ENCODE results near the gene KRT17.
"Not testable (repeated sequence)": the region's sequence is repeated elsewhere in the genome, so short reads cannot be mapped to it uniquely, and the experiment has no call there.

KRT17 gene

GRCh38 chr17:41610965-41611640 lies 13.3 kb downstream of the KRT17 start:
- H3K4me1 Mint-ChIP-seq = no peaks in the 10 kb centered on the region
- no peak overlapping the region for H3K27ac Mint-ChIP-seq
- H3K36me3 Mint-ChIP-seq (ENCODE audit: low read depth) = peaks cover 5% of the 10 kb centered on the region
- peaks cover 32% of the 10 kb centered on the region for H3K27me3 Mint-ChIP-seq
- ATAC-seq (no peak), DNase-seq (no peak)
- H3K9me3 Mint-ChIP-seq = peaks cover 16% of the 10 kb centered on the region
- no peak overlapping the region for H3K4me3 Mint-ChIP-seq

GRCh38 chr17:41610061-41610517 lies 14.3 kb downstream of the KRT17 start:
- not testable (repeated sequence) for DNase-seq; H3K27ac Mint-ChIP-seq; H3K4me1 Mint-ChIP-seq; H3K4me3 Mint-ChIP-seq; H3K36me3 Mint-ChIP-seq (ENCODE audit: low read depth); ATAC-seq
- Mint-ChIP-seq H3K9me3 (peaks cover 20% of the 10 kb centered on the region), H3K27me3 (peaks cover 33% of the 10 kb centered on the region)

- Mint-ChIP-seq H3K27me3 (peaks cover 30% of the 10 kb centered on the region), H3K9me3 (peaks cover 20% of the 10 kb centered on the region)
- H3K36me3 Mint-ChIP-seq (ENCODE audit: low read depth); ATAC-seq; H3K4me1 Mint-ChIP-seq; DNase-seq; H3K27ac Mint-ChIP-seq; H3K4me3 Mint-ChIP-seq: not testable (repeated sequence)
Observed at GRCh38 chr17:41606930-41607329, 17.4 kb downstream of the KRT17 start.

GRCh38 chr17:41602524-41602923 lies 21.9 kb downstream of the KRT17 start:
- H3K36me3 Mint-ChIP-seq (ENCODE audit: low read depth) = peaks cover 5% of the 10 kb centered on the region
- H3K4me3 Mint-ChIP-seq = no peak overlapping the region
- H3K27me3 Mint-ChIP-seq = peaks cover 14% of the 10 kb centered on the region
- H3K4me1 Mint-ChIP-seq = no peaks in the 10 kb centered on the region
- DNase-seq (no peak), ATAC-seq (no peak)
- no peak overlapping the region for H3K27ac Mint-ChIP-seq
- peaks cover 15% of the 10 kb centered on the region for H3K9me3 Mint-ChIP-seq

GRCh38 chr17:41600318-41600717 lies 24.1 kb downstream of the KRT17 start:
- peaks cover 4% of the 10 kb centered on the region for H3K27me3 Mint-ChIP-seq
- H3K4me1 Mint-ChIP-seq = no peaks in the 10 kb centered on the region
- no peaks in the 10 kb centered on the region for H3K9me3 Mint-ChIP-seq
- H3K36me3 Mint-ChIP-seq (ENCODE audit: low read depth) = no peaks in the 10 kb centered on the region
- no peak overlapping the region for H3K27ac Mint-ChIP-seq
- no peak overlapping the region for H3K4me3 Mint-ChIP-seq
- ATAC-seq (no peak), DNase-seq (no peak)

GRCh38 chr17:41599680-41600079 lies 24.7 kb downstream of the KRT17 start:
- no peak overlapping the region for H3K4me3 Mint-ChIP-seq
- no peaks in the 10 kb centered on the region for H3K4me1 Mint-ChIP-seq
- no peak for DNase-seq
- ATAC-seq = no peak
- H3K27ac Mint-ChIP-seq = no peak overlapping the region
- no peaks in the 10 kb centered on the region for H3K36me3 Mint-ChIP-seq (ENCODE audit: low read depth)
- H3K9me3 Mint-ChIP-seq = no peaks in the 10 kb centered on the region
- peaks cover 6% of the 10 kb centered on the region for H3K27me3 Mint-ChIP-seq

- H3K36me3 Mint-ChIP-seq (ENCODE audit: low read depth) = no peaks in the 10 kb centered on the region
- H3K4me1 Mint-ChIP-seq = no peaks in the 10 kb centered on the region
- H3K4me3 Mint-ChIP-seq = no peak overlapping the region
- no peaks in the 10 kb centered on the region for H3K9me3 Mint-ChIP-seq
- no peak for ATAC-seq
- H3K27ac Mint-ChIP-seq = no peak overlapping the region
- peaks cover 14% of the 10 kb centered on the region for H3K27me3 Mint-ChIP-seq
- no peak for DNase-seq
Observed at GRCh38 chr17:41595585-41595984, 28.8 kb downstream of the KRT17 start.

GRCh38 chr17:41594363-41594915 lies 29.9 kb downstream of the KRT17 start:
- ATAC-seq = no peak
- Mint-ChIP-seq H3K4me3 (no peak overlapping the region), H3K36me3 (ENCODE audit: low read depth) (no peaks in the 10 kb centered on the region), H3K9me3 (no peaks in the 10 kb centered on the region), H3K27me3 (peaks cover 17% of the 10 kb centered on the region), H3K27ac (no peak overlapping the region), H3K4me1 (no peaks in the 10 kb centered on the region)
- no peak for DNase-seq

GRCh38 chr17:41593306-41593981 lies 30.9 kb downstream of the KRT17 start:
- Mint-ChIP-seq H3K36me3 (ENCODE audit: low read depth) (no peaks in the 10 kb centered on the region), H3K27ac (no peak overlapping the region), H3K4me1 (no peaks in the 10 kb centered on the region), H3K4me3 (no peak overlapping the region), H3K27me3 (peaks cover 18% of the 10 kb centered on the region), H3K9me3 (no peaks in the 10 kb centered on the region)
- no peak for DNase-seq
- no peak for ATAC-seq

- H3K9me3 Mint-ChIP-seq = no peaks in the 10 kb centered on the region
- no peaks in the 10 kb centered on the region for H3K36me3 Mint-ChIP-seq (ENCODE audit: low read depth)
- ATAC-seq (no peak), DNase-seq (no peak)
- no peaks in the 10 kb centered on the region for H3K4me1 Mint-ChIP-seq
- no peak overlapping the region for H3K27ac Mint-ChIP-seq
- H3K4me3 Mint-ChIP-seq = no peak overlapping the region
- H3K27me3 Mint-ChIP-seq = peaks cover 18% of the 10 kb centered on the region
Observed at GRCh38 chr17:41592601-41593305, 31.6 kb downstream of the KRT17 start.

- H3K4me1 Mint-ChIP-seq = no peaks in the 10 kb centered on the region
- ATAC-seq = no peak
- H3K9me3 Mint-ChIP-seq = no peaks in the 10 kb centered on the region
- H3K4me3 Mint-ChIP-seq = no peak overlapping the region
- H3K27me3 Mint-ChIP-seq = peaks cover 9% of the 10 kb centered on the region
- DNase-seq = no peak
- H3K36me3 Mint-ChIP-seq (ENCODE audit: low read depth) = no peaks in the 10 kb centered on the region
- H3K27ac Mint-ChIP-seq = no peak overlapping the region
Observed at GRCh38 chr17:41589301-41589700, 35.1 kb downstream of the KRT17 start.

DNA sequence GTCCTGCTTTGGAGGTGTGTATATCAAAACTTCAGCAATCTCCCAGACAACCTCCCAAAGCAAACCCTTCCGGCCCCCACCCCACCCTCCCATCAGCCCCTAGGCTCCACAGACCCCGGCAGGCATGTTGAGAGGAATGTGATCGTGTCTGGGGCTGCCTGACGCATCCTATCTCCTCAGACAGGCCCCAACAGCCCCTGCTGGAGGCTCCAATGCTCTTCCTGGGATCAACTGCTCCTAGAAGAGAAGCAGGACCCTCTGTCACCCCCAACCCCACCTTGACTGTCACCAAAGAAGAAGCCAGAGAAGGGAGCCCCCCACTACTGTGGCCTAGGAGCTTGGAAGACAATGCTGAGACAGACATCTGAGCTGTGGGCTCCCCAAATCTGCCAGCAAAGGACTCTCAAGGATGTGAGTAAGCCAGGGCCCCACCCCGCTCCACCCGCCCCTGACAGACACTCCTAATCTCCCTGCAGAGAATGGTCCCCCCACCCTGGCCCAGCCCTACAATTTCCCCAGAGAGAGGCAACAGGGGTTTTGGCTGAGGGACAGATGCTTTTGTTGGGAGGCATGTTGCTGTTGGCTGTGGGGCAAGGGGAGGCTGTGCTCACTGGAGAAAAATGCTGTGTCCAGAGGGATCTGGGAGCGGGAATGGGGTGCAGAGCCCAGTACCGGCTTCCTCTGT lies 36.1 kb downstream of the KRT17 start:
- Mint-ChIP-seq H3K27me3 (peaks cover 7% of the 10 kb centered on the region), H3K4me1 (no peaks in the 10 kb centered on the region), H3K36me3 (ENCODE audit: low read depth) (no peaks in the 10 kb centered on the region), H3K27ac (no peak overlapping the region), H3K4me3 (no peak overlapping the region), H3K9me3 (no peaks in the 10 kb centered on the region)
- no peak for DNase-seq
- ATAC-seq = no peak

GRCh38 chr17:41586863-41587495 lies 37.4 kb downstream of the KRT17 start, which contains the start of gene KRT14:
KRT14 (minus strand) TSS chr17:41586895; CDS start chr17:41586834, 61 bp downstream.
- Mint-ChIP-seq H3K36me3 (ENCODE audit: low read depth) (no peaks in the 10 kb centered on the region), H3K27ac (no peak within 1 kb of the TSS), H3K27me3 (peaks cover 7% of the 10 kb centered on the region), H3K9me3 (no peaks in the 10 kb centered on the region), H3K4me3 (no peak within 1 kb of the TSS), H3K4me1 (no peaks in the 10 kb centered on the region)
- ATAC-seq (no peak), DNase-seq (no peak)
